Thyroid gland (tissue), 4 donors: ENCODE results near the gene CEP250. TPM values are rescaled to one million over a fixed set of nuclear protein-coding genes. Genes with fewer than 3 reads are reported as not detected.

Experiments used
- DNase-seq, 2 donors: peaks; one replicate each; pipeline ENCODE4 v3.0.0-alpha.2; 2019
- H3K27ac ChIP-seq, 3 donors: fragments of 200-600 bp; sonication (generic); 1 replicate in 2 of 3; 2 replicates in 1 of 3; pipeline ENCODE4 v1.5.1; 2016 to 2019; ENCODE audit warnings: mild to moderate bottlenecking in 1 of 3, moderate library complexity in 1 of 3
- H3K27me3 ChIP-seq: fragments of 200-600 bp; sonication (generic); one replicate; pipeline ENCODE4 v1.5.1; 2019
- H3K36me3 ChIP-seq, 2 donors: fragments of 200-600 bp; sonication (generic); one replicate each; pipeline ENCODE4 v1.5.1; 2016 to 2019
- H3K4me1 ChIP-seq, 2 donors: fragments of 200-600 bp; sonication (generic); one replicate each; pipeline ENCODE4 v1.5.1; 2017 to 2019
- H3K4me3 ChIP-seq, 3 donors: fragments of 200-600 bp; sonication (generic); replicated peaks in 1 of 3; 1 replicate in 2 of 3; 2 replicates in 1 of 3; pipeline ENCODE4 v1.5.1; 2016; ENCODE audit warnings: mild to moderate bottlenecking in 1 of 3
- H3K9me3 ChIP-seq: fragments of 200-600 bp; sonication (generic); one replicate; pipeline ENCODE4 v1.5.1; 2017
- POLR2A ChIP-seq, 2 donors: fragments of 450-650 bp; IDR thresholded peaks; one replicate each; pipeline ENCODE4 v1.6.1; 2017; ENCODE audit warnings: antibody characterized with exemption in 2 of 2, mild to moderate bottlenecking in 2 of 2, moderate library complexity in 1 of 2
- WGBS, 2 donors: methylation state at CpG; one replicate each; pipeline ENCODE4 v1.1.5; 2017; 5-methylcytosine and 5-hydroxymethylcytosine counted together
- intact Hi-C: fragments of 100-400 bp; cut with DNase I; formaldehyde crosslinking; loops from one replicate; pipeline ENCODE4 v1.15.1; 2023
- total RNA-seq, 4 donors: library from RNA; depleted of rRNA; stranded (reverse); fragments of >200 nt; gene quantifications; one replicate each; pipeline ENCODE4 v1.2.3, GENCODE V29; 2016
- TF ChIP-seq, protein P1 (sequence below), 6 experiments: fragments of 200-600 bp in 3 of 6; fragments of 450-650 bp in 3 of 6; sonication (generic) in 3 of 6; IDR thresholded peaks; one replicate each; pipeline ENCODE4 v1.5.1; 2016 to 2019; ENCODE audit warnings: antibody characterized with exemption in 6 of 6, mild to moderate bottlenecking in 2 of 6, inconsistent platforms in 1 of 6, moderate library complexity in 1 of 6

CEP250 gene
- total RNA-seq, 4 donors from 2014 or later, result 17.5 to 198 (median 34.8) TPM

DNA sequence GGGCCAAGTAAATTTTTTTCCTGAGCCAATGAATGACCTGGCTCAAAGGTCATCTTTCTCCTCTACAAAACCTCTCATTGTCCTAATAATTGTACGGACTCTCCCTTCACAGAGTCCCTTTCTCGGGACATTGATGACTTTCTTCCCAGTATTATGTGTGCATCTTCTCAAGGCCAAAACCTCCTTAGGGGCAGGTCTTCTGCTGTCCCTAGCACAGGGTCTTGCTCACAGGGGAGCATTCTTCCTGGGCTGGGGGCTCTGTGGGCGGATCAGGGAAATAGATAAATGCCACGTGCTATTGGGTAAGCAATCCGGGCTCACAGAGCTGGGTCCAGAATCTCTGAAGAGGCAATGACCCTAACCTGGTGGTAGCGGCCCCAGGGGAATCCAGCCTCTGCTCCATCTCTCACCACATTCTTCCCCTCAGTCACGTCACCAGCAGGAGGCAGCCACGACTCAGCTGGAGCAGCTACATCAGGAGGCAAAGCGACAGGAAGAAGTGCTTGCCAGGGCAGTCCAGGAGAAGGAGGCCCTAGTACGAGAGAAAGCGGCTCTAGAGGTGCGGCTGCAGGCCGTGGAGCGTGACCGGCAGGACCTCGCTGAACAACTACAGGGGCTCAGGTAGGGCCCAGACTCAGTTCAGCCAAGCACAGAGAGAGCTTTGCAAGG, 23.5 kb downstream of the CEP250 start:
- no peaks in the 10 kb centered on the region for H3K9me3 ChIP-seq
- intact Hi-C loops, result no loop called here
- H3K4me1 ChIP-seq, result no peaks in the 10 kb centered on the region
- TF ChIP-seq POLR2A (IDR thresholded peaks at IDR 0.05), result no peak
- TF ChIP-seq, protein P1, sequence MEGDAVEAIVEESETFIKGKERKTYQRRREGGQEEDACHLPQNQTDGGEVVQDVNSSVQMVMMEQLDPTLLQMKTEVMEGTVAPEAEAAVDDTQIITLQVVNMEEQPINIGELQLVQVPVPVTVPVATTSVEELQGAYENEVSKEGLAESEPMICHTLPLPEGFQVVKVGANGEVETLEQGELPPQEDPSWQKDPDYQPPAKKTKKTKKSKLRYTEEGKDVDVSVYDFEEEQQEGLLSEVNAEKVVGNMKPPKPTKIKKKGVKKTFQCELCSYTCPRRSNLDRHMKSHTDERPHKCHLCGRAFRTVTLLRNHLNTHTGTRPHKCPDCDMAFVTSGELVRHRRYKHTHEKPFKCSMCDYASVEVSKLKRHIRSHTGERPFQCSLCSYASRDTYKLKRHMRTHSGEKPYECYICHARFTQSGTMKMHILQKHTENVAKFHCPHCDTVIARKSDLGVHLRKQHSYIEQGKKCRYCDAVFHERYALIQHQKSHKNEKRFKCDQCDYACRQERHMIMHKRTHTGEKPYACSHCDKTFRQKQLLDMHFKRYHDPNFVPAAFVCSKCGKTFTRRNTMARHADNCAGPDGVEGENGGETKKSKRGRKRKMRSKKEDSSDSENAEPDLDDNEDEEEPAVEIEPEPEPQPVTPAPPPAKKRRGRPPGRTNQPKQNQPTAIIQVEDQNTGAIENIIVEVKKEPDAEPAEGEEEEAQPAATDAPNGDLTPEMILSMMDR (IDR thresholded peaks at IDR 0.05), result peak in 2 of 6 experiments; percentile 18 to 32
- peak; percentile 59 to 66 for DNase-seq
- peaks cover 31 to 46% of the 10 kb centered on the region in 2 donors for H3K36me3 ChIP-seq
- WGBS, 2 donors, result 57 to 65% methylated on average over 16 of the region's 16 CpGs
- no peaks in the 10 kb centered on the region for H3K27me3 ChIP-seq
- no peak overlapping the region for H3K4me3 ChIP-seq
- H3K27ac ChIP-seq, result no peak overlapping the region

DNA sequence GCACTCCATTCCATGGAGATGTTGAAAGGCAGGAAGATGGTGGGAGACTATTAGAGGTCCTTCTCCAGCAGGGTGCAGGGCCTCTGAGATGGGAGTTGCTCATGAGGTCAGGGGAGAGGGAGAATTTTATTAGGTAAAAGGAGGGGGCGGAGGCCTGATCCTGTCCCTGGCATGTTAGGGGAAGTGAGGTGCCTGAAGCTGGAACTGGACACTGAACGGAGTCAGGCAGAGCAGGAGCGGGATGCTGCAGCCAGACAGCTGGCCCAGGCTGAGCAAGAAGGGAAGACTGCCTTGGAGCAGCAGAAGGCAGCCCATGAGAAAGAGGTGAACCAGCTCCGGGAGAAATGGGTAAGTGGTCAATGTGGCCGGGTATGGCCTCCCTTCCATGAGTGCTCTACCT, 24.4 kb downstream of the CEP250 start:
- 94 to 99% methylated on average over 5 of the region's 5 CpGs for WGBS, 2 donors
- DNase-seq, result no peak
- Histone ChIP-seq H3K36me3 (peaks cover 28 to 45% of the 10 kb centered on the region in 2 donors), H3K27ac (no peak overlapping the region), H3K4me3 (no peak overlapping the region), H3K27me3 (no peaks in the 10 kb centered on the region), H3K4me1 (no peaks in the 10 kb centered on the region), H3K9me3 (no peaks in the 10 kb centered on the region)
- no peak for TF ChIP-seq POLR2A (IDR thresholded peaks at IDR 0.05)
- TF ChIP-seq, protein P1 (IDR thresholded peaks at IDR 0.05), result no peak
- intact Hi-C loops, result no loop called here

DNA sequence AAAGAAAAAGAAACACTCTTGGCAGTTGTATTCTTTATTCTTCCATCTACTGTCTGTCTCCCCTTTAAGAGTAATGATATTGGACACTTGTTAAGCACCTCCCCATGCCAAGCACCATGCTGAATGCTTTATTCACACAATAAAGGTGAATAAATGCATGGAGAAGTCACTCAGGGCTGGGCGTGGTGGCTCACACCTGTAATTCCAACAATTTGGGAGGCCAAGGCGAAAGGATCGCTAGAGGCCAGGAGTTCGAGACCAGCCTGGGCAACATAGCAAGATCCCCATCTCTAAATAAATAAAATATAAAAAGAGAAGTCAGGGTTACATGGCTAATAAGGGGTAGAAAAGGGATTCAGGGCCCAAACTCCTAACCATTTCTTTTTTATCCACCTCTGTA, 32.1 kb downstream of the CEP250 start:
- Histone ChIP-seq H3K9me3 (no peaks in the 10 kb centered on the region), H3K4me1 (no peaks in the 10 kb centered on the region), H3K27me3 (no peaks in the 10 kb centered on the region), H3K27ac (no peak overlapping the region), H3K4me3 (no peak overlapping the region), H3K36me3 (peaks cover 14 to 27% of the 10 kb centered on the region in 2 donors)
- intact Hi-C loops, result no loop called here
- 99% methylated on average over 4 of the region's 4 CpGs for WGBS, 2 donors
- TF ChIP-seq, protein P1 (IDR thresholded peaks at IDR 0.05), result no peak
- TF ChIP-seq POLR2A (IDR thresholded peaks at IDR 0.05), result no peak
- no peak for DNase-seq

DNA sequence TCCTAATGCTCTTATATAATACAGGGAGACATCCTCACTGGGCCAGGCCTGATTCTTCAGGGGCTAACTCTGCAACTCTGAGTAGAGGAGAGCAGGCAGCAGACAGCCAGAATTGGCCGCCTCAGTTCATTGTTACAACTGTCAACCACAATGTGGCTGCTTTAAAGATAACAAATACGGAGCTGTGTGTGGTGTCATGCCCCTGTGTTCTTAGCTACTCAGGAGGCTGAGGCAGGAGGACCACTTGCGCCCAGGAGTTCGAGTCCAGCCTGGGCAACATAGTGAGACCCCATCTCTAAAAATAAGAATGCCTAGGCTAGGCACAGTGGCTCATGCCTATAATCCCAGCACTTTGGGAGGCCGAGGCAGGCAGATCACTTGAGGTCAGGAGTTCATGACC, 34.3 kb downstream of the CEP250 start:
- Histone ChIP-seq H3K36me3 (peaks cover 23 to 36% of the 10 kb centered on the region in 2 donors), H3K4me3 (no peak overlapping the region), H3K4me1 (no peaks in the 10 kb centered on the region), H3K27ac (no peak overlapping the region), H3K9me3 (no peaks in the 10 kb centered on the region), H3K27me3 (no peaks in the 10 kb centered on the region)
- TF ChIP-seq, protein P1 (IDR thresholded peaks at IDR 0.05), result no peak
- TF ChIP-seq POLR2A (IDR thresholded peaks at IDR 0.05), result no peak
- DNase-seq, result no peak
- 96 to 100% methylated on average over 5 of the region's 5 CpGs for WGBS, 2 donors
- intact Hi-C loops, result no loop called here

DNA sequence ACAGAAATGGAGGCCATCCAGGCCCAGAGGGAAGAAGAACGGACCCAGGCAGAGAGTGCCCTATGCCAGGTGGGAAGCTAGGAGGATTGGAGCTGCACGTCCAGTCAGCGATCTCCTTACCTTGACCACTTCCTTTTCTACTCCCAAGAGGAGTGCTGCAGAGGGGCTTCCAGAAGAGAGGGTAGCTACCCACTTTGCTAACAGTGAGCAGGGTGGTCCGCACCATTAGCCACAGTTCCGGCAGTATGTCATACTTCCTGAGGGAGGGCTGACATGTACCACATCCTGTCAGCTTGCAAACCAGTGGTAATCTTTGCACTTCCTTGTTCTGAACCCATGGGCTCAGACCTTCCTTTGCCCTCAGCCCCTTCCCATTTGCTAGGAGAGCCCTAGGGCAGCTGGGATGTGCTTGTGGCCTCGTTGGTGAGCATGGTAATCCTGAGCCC, 35.4 kb downstream of the CEP250 start:
- TF ChIP-seq, protein P1 (IDR thresholded peaks at IDR 0.05), result no peak
- no peak overlapping the region for H3K27ac ChIP-seq
- no peaks in the 10 kb centered on the region for H3K4me1 ChIP-seq
- no peaks in the 10 kb centered on the region for H3K9me3 ChIP-seq
- intact Hi-C loops, result no loop called here
- H3K36me3 ChIP-seq, result peaks cover 32 to 41% of the 10 kb centered on the region in 2 donors
- no peaks in the 10 kb centered on the region for H3K27me3 ChIP-seq
- 69 to 90% methylated on average over 6 of the region's 6 CpGs for WGBS, 2 donors
- DNase-seq, result peak in 1 of 2 donors; percentile 4
- no peak overlapping the region for H3K4me3 ChIP-seq
